ENCODE results near the gene KCTD20. TPM values are rescaled to one million over a fixed set of nuclear protein-coding genes. Genes with fewer than 3 reads are reported as not detected.

Gene KCTD20
- total RNA-seq: 42.8 and 43.6 TPM in 2 replicates

DNA sequence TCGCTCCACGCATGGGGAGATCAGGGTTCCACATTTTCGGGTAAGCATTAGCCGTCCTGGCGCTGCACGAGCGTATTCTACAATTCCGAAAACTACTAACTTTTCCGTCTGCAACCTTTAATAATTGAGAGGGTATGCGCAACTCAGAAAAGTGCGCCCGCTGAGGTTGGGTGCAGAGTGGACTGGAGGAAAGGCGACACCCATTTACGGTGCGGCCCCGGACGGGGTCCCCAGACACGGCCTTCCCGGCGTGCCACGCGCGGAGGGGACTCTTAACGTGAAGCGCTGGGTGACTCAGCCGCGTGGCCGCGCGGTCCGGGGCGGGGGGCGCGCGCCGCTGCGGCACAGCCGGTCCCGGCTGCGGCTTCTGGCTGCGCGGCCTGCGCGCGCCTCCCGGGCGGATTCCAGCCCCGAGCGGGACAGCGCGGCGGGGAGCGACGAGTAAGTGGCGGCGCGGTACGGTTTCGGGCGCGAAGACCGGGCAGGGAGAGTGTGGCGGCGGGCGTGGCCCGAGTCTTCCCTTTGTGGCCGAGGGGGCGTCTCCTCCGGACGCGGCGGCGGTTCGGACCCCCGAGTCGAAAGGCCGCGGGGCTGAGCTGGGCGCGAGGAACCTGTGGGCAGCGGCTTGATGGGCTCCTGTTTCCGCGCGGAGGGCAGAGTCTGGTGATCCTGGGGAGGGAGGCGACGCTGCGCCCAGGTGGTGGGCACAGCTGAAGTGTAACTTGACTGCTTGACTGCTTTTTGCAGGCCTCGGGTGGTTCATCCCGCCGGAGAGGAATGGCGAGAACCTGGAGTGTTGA, at the start of gene KCTD20, which contains the start of gene PXT1:
KCTD20 (plus strand) TSS at position 330 of the 800 bp plus-strand sequence. CDS start 27,098 bp downstream, outside the sequence.
PXT1 (minus strand) TSS at position 184 of the 800 bp plus-strand sequence. CDS start 16,772 bp downstream, outside the sequence.

Other genes with a start within 250 kb of the KCTD20 start
- 14.4 and 15.5 TPM in 2 replicates for gene BRPF3, start 246.3 kb upstream of the KCTD20 start, total RNA-seq
- gene PNPLA1, start 172.9 kb upstream of the KCTD20 start, total RNA-seq: not detected in 2 replicates
- not detected in 2 replicates for gene BNIP5, start 106.1 kb upstream of the KCTD20 start, total RNA-seq
- gene ETV7, start 55.3 kb upstream of the KCTD20 start, total RNA-seq: 0.29 and 0.99 TPM in 2 replicates
- not detected in 2 replicates for gene PXT1, start 146 bp upstream of the KCTD20 start, total RNA-seq
- gene STK38, start 104.5 kb downstream of the KCTD20 start, total RNA-seq: 24.1 and 25.0 TPM in 2 replicates
- 278 and 334 TPM in 2 replicates for gene SRSF3, start 151.4 kb downstream of the KCTD20 start, total RNA-seq
- gene CDKN1A, start 235.7 kb downstream of the KCTD20 start, total RNA-seq: 351 and 1,000 TPM in 2 replicates